GM12878 (cell line): ENCODE data around the gene LSM14B. TPM values are rescaled to one million over a fixed set of nuclear protein-coding genes. Genes with fewer than 3 reads are reported as not detected.

Experiments
- ATAC-seq: fragments of 200-7000 bp; cut with Tn5 transposase; 3 replicates; pipeline ENCODE4 v1.9.1; 2020; ENCODE audit warnings: mild to moderate bottlenecking, moderate library complexity
- BruUV-seq: library from RNA; stranded (reverse); fragments of 400-500 nt; replicated peaks from 2 replicates; lab custom pipeline; 2021; lab: Mats Ljungman, UMichigan
- CTCF ChIA-PET: fragments of 300-600 bp; sonication (Branson Sonifier 250); formaldehyde crosslinking; extraction: SDS; loops from one replicate; lab custom pipeline; 2021; ENCODE audit warnings: inconsistent platforms; lab: Yijun Ruan, JAX
- POLR2A ChIA-PET: fragments of 350-600 bp; formaldehyde crosslinking; extraction: SDS; loops from one replicate; lab custom pipeline; 2021; ENCODE audit warnings: inconsistent platforms; lab: Charles Lee
- RAD21 ChIA-PET: fragments of 300-600 bp; sonication (Branson Sonifier 250); formaldehyde crosslinking; loops from one replicate; lab custom pipeline; 2023; ENCODE audit warnings: antibody characterized with exemption; ENCODE audit not compliant: unreplicated experiment; lab: Charles Lee
- SMC1A ChIA-PET: fragments of 300-600 bp; sonication (Branson Sonifier 250); formaldehyde crosslinking; loops from one replicate; lab custom pipeline; 2023; ENCODE audit not compliant: unreplicated experiment, uncharacterized antibody; lab: Charles Lee
- DNase-seq: peaks from one replicate; pipeline ENCODE4 v3.0.0-alpha.2; 2011; ENCODE audit warnings: low read depth, low spot score
- FAIRE-seq: peaks from 3 replicates; lab custom pipeline; 2011; peaks lifted over from hg19 to GRCh38; lab: Jason Lieb, UNC
- H2AFZ ChIP-seq: 2 replicates; pipeline ENCODE4 v1.6.0; 2011; ENCODE audit warnings: low read depth, low read length, control low read depth; ENCODE audit not compliant: control insufficient read depth
- H3K27ac ChIP-seq: 2 replicates; pipeline ENCODE4 v1.5.1; 2011; ENCODE audit warnings: control low read depth; ENCODE audit not compliant: control insufficient read depth, insufficient read depth
- H3K27me3 ChIP-seq, 2 experiments: replicated peaks in 1 of 2; 2 replicates each; pipeline versions ENCODE4 v1.6.0 to v1.6.1; 2011; ENCODE audit warnings: low read length in 1 of 2; ENCODE audit not compliant: control insufficient read depth in 2 of 2, insufficient read depth in 2 of 2
- H3K36me3 ChIP-seq, 2 experiments: 2 replicates each; pipeline ENCODE4 v1.5.1; 2011; ENCODE audit warnings: low read length in 1 of 2; ENCODE audit not compliant: control insufficient read depth in 2 of 2, insufficient read depth in 2 of 2
- H3K4me1 ChIP-seq: 2 replicates; pipeline ENCODE4 v1.6.1; 2011; ENCODE audit warnings: mild to moderate bottlenecking, low read length, moderate library complexity, mixed read lengths; ENCODE audit not compliant: control insufficient read depth, insufficient read depth
- H3K4me2 ChIP-seq: 2 replicates; pipeline ENCODE4 v1.6.0; 2011; ENCODE audit warnings: control low read depth; ENCODE audit not compliant: control insufficient read depth, insufficient read depth
- H3K4me3 ChIP-seq: fragments of 200-600 bp; sonication (generic); 2 replicates; pipeline ENCODE4 v1.5.1; 2016
- H3K79me2 ChIP-seq: 2 replicates; pipeline ENCODE4 v1.6.0; 2011; ENCODE audit warnings: low read length; ENCODE audit not compliant: control insufficient read depth, insufficient read depth
- H3K9ac ChIP-seq: 2 replicates; pipeline ENCODE4 v1.8.0; 2011; ENCODE audit warnings: low read length, control low read depth, mixed read lengths; ENCODE audit not compliant: control insufficient read depth, insufficient read depth
- H3K9me3 ChIP-seq: replicated peaks from 3 replicates; pipeline ENCODE4 v1.5.1; 2011; ENCODE audit warnings: mild to moderate bottlenecking, low read length; ENCODE audit not compliant: control insufficient read depth, insufficient read depth
- H4K20me1 ChIP-seq: 2 replicates; pipeline ENCODE4 v1.6.0; 2011; ENCODE audit not compliant: control insufficient read depth, insufficient read depth
- EGR1 ChIP-seq, 2 experiments: IDR thresholded peaks; 1 replicate in 1 of 2; 2 replicates in 1 of 2; pipeline ENCODE4 v1.6.1; 2011 to 2012; ENCODE audit warnings: low read depth in 2 of 2, low read length in 2 of 2, borderline replicate concordance in 1 of 2, mild to moderate bottlenecking in 1 of 2, moderate library complexity in 1 of 2
- RAD21 ChIP-seq: IDR thresholded peaks from 2 replicates; pipeline ENCODE4 v1.6.1; 2011; ENCODE audit warnings: mild to moderate bottlenecking, low read depth, low read length, moderate library complexity; ENCODE audit not compliant: insufficient read depth
- RELA ChIP-seq: fragments of 450-650 bp; IDR thresholded peaks from 2 replicates; pipeline ENCODE4 v1.8.0; 2014; ENCODE audit warnings: borderline replicate concordance; ENCODE audit not compliant: partially characterized antibody
- ZNF274 ChIP-seq: IDR thresholded peaks from one replicate; pipeline ENCODE4 v1.8.0; 2011; ENCODE audit not compliant: insufficient read length, insufficient read depth
- WGBS: methylation state at CpG from one replicate; pipeline ENCODE4 v1.1.6; 2016; ENCODE audit warnings: low lambda C conversion rate; ENCODE audit not compliant: insufficient replicate concordance, insufficient coverage; ENCODE audit errors: missing lambda C conversion rate; 5-methylcytosine and 5-hydroxymethylcytosine counted together
- in situ Hi-C: fragments of 300-500 bp; cut with MboI; formaldehyde crosslinking; loops from 9 replicates; pipeline ENCODE4 v1.14.3; 2018; ENCODE audit warnings: mixed read lengths
- intact Hi-C: fragments of 100-400 bp; cut with micrococcal nuclease; formaldehyde crosslinking; loops from one replicate; pipeline ENCODE4 v1.14.2; 2022; ENCODE audit not compliant: unreplicated experiment
- polyA plus RNA-seq, 11 experiments: library from polyadenylated mRNA; depleted of rRNA in 4 of 11; unstranded in 6 of 11; stranded (reverse) in 5 of 11; fragments of >200 nt; fragmentation: Nextera tagmentation in 4 of 11; fragmentation: Illumina TruSeq in 1 of 11; extraction: Ambion mirVana in 4 of 11; extraction: Trizol in 1 of 11; gene quantifications; 1 replicate in 1 of 11; 2 replicates in 10 of 11; pipeline versions ENCODE4 v1.2.1 to v1.2.3, GENCODE V29; 2011 to 2016; ENCODE audit warnings: inconsistent platforms in 2 of 11, missing spikeins in 2 of 11, low read depth in 1 of 11
- total RNA-seq, 4 experiments: library from RNA; depleted of rRNA in 3 of 4; stranded (reverse); fragments of >200 nt in 3 of 4; fragmentation: Illumina TruSeq in 1 of 4; extraction: Trizol in 1 of 4; gene quantifications; 2 replicates each; pipeline versions ENCODE4 v1.2.1 to v1.2.3, GENCODE V29; 2013 to 2021
- TF ChIP-seq, protein P1 (sequence below): IDR thresholded peaks from 2 replicates; pipeline ENCODE4 v1.6.1; 2011; ENCODE audit warnings: low read depth, mild to moderate bottlenecking, low read length, moderate library complexity, borderline replicate concordance; ENCODE audit errors: extremely low read depth
- TF ChIP-seq, protein P2 (sequence below): IDR thresholded peaks from 2 replicates; pipeline ENCODE4 v1.6.1; 2012; ENCODE audit warnings: improper control_type of control experiment, low read depth, low read length; ENCODE audit not compliant: insufficient replicate concordance

Gene LSM14B
- total and polyA plus RNA-seq, 10 of the 15 experiments (the other 5 are each of a cell fraction or from before 2014, with no cell fraction given) = 0.56 to 34.3 (median 15.6) TPM

DNA sequence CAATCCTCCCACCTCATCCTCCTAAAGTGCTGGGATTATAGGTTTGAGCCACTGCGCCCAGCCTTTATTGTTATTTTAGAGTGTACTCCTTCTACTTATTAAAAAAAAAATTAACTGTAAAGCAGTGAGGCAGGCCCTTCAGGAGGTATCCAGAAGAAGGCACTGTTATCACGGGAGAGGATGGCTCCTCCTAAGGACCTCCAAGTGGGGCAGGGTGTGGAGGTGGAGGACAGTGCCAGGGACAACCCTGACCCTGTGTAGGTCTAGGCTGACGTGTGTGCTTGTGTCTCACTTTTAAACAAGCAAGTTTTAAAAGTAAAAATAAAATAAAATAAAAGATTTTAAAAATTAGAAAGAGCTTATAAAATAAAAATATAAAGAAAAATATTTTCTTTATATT lies 32.9 kb upstream of the LSM14B start:
- CTCF ChIA-PET = interaction anchor here (0.6 to 0.9 kb wide), 2 partner anchors 17 to 78 kb away, joined by 3 read pairs; no protein-coding TSS in a partner anchor
- H3K27ac ChIP-seq = no peak overlapping the region
- RAD21 ChIA-PET = no interaction called here
- no TSS peak for BruUV-seq
- H3K27me3 ChIP-seq = no peaks in the 10 kb centered on the region
- no peak overlapping the region for H3K9ac ChIP-seq
- POLR2A ChIA-PET = no interaction called here
- WGBS = 33% methylated on average over 3 of the region's 3 CpGs
- H3K4me3 ChIP-seq = no peak overlapping the region
- intact Hi-C loops (no loop called here), in situ Hi-C loops (loop anchor here (25.0 kb wide), 1 partner anchor 602 kb away; no protein-coding TSS in a partner anchor)
- no peaks in the 10 kb centered on the region for H3K79me2 ChIP-seq
- H3K36me3 ChIP-seq = no peaks in the 10 kb centered on the region
- SMC1A ChIA-PET = no interaction called here
- no peaks in the 10 kb centered on the region for H3K4me1 ChIP-seq
- FAIRE-seq (no peak), ATAC-seq (no peak), DNase-seq (no peak)
- no peaks in the 10 kb centered on the region for H4K20me1 ChIP-seq
- peaks cover 2% of the 10 kb centered on the region; the same call in 1 of the 3 replicates for H3K9me3 ChIP-seq
- H3K4me2 ChIP-seq = no peak overlapping the region
- H2AFZ ChIP-seq = no peak overlapping the region
- TF ChIP-seq RELA (no peak), EGR1 (IDR thresholded peaks at IDR 0.05; ENCODE audit: borderline replicate concordance in 1 of 2, low read depth in 2 of 2, low read length in 2 of 2) (no peak), RAD21 (no peak), ZNF274 (no peak)
- TF ChIP-seq, protein P1, sequence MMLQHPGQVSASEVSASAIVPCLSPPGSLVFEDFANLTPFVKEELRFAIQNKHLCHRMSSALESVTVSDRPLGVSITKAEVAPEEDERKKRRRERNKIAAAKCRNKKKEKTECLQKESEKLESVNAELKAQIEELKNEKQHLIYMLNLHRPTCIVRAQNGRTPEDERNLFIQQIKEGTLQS = no peak
- TF ChIP-seq, protein P2, sequence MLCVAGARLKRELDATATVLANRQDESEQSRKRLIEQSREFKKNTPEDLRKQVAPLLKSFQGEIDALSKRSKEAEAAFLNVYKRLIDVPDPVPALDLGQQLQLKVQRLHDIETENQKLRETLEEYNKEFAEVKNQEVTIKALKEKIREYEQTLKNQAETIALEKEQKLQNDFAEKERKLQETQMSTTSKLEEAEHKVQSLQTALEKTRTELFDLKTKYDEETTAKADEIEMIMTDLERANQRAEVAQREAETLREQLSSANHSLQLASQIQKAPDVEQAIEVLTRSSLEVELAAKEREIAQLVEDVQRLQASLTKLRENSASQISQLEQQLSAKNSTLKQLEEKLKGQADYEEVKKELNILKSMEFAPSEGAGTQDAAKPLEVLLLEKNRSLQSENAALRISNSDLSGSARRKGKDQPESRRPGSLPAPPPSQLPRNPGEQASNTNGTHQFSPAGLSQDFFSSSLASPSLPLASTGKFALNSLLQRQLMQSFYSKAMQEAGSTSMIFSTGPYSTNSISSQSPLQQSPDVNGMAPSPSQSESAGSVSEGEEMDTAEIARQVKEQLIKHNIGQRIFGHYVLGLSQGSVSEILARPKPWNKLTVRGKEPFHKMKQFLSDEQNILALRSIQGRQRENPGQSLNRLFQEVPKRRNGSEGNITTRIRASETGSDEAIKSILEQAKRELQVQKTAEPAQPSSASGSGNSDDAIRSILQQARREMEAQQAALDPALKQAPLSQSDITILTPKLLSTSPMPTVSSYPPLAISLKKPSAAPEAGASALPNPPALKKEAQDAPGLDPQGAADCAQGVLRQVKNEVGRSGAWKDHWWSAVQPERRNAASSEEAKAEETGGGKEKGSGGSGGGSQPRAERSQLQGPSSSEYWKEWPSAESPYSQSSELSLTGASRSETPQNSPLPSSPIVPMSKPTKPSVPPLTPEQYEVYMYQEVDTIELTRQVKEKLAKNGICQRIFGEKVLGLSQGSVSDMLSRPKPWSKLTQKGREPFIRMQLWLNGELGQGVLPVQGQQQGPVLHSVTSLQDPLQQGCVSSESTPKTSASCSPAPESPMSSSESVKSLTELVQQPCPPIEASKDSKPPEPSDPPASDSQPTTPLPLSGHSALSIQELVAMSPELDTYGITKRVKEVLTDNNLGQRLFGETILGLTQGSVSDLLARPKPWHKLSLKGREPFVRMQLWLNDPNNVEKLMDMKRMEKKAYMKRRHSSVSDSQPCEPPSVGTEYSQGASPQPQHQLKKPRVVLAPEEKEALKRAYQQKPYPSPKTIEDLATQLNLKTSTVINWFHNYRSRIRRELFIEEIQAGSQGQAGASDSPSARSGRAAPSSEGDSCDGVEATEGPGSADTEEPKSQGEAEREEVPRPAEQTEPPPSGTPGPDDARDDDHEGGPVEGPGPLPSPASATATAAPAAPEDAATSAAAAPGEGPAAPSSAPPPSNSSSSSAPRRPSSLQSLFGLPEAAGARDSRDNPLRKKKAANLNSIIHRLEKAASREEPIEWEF = no peak
